Midbrain (tissue), 1 donor: Measurements from ENCODE around the gene PARS2.

Experiments used
- DNase-seq: peaks from one replicate; lab custom pipeline; 2025; lab: John Stamatoyannopoulos, UW

Gene PARS2

DNA sequence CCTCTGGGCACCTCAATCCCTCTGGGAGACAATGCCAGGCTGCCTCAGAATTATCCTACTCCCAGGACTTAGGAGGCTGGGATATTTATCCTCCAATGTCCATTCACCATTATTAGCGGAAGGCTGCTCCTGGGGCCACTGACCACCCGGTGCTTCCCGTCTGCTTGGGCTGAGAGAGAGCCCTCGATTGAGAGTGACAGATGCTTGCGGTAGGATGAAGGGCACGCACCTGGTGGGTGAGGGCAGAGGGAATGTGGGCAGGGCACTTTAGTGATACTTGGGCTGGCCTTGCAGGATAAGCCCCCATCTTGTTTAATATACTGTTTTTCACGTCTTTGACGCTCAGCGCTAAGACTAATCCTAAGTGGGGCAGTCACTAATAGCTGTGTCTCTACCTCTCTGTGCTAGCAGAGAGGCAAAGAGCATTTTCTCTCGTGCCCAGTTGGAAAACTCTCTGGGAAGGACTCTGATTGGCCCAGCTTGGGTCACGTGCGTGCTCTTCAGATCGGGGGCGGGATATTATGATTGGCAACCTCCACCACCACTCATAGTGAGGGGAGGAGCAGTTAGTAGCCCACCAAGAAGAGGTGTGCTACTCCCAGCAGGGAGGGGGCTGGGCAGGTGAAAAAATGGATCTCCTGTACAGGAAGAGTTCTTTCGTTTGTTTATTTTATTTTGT lies 10.6 kb upstream of the PARS2 start:
- DNase-seq = no peak

DNA sequence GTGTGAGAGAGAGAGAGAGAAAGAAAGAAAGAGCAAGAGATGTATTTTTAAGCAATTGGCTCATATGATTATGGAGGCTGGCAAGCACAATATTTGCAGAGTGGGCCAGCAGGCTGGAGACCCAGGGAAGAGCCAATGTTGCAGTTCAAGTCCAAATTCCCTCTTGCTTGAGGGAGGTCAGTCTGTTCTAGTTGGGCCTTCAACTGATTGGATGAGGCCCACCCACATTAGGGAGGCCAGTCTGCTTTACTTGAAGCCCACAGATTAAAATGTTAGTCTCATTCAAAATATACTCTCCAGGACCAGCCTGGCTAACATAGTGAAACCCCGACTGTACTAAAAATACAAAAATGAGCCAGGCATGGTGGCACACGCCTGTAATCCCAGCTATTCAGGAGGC lies 8.6 kb upstream of the PARS2 start:
- no peak for DNase-seq

DNA sequence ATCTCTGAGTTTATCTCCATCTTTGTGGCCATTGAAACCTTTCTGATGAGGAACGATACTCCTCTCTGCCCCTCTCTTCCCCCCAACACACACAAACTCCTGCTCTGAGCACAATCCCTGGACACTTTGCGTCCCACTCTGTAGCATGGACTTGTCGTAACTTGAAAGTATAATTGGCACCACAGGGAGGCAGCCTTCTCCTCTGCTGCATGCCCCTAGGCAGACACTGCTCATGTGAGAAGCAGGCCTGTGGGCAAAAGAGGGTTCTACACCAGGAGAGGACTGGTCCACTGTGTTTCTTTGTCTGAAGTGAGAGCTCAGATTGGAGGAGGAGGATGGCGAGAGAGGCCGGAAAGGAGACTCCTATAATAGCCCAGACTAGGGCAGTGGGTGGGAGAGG lies 3.8 kb upstream of the PARS2 start:
- DNase-seq = no peak

DNA sequence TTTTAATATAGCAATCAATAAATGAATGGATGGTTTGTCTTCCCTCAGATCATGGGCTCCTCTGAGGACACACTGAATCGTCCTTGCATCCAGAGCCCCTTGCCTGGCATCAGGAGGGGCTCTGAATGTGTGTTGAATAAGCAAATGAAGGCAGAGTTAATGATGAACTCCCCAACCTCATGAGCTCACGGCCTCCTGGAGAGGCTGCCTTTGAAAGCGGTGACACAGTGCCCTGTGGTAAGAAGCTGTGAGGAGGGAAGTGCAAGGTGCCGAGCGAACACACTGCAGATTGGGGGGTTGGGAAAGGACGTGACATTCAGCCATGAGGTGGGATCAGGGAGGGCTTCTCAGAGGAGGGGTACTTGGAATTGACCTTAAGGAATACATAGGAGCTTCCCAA lies 3.2 kb upstream of the PARS2 start:
- no peak for DNase-seq

DNA sequence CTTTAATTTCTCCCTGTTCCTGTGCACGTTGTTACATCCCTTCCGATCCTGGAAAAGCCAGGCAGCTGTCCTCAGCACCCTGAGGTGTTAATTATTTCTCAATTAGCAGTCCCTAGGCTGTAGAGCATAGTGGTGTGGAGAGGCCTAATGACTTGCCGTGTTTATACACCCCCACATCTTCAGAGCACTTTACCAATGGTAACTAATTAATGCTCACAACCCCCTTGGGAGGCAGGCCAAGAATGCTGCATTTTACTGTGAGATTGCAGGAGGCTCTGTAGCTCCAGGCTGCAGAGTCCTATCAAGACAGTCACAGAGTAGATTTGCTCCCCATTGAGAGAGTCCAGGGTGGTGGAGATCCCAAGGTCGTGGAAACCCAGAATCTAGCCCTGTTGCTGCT lies 2.4 kb upstream of the PARS2 start:
- no peak for DNase-seq

DNA sequence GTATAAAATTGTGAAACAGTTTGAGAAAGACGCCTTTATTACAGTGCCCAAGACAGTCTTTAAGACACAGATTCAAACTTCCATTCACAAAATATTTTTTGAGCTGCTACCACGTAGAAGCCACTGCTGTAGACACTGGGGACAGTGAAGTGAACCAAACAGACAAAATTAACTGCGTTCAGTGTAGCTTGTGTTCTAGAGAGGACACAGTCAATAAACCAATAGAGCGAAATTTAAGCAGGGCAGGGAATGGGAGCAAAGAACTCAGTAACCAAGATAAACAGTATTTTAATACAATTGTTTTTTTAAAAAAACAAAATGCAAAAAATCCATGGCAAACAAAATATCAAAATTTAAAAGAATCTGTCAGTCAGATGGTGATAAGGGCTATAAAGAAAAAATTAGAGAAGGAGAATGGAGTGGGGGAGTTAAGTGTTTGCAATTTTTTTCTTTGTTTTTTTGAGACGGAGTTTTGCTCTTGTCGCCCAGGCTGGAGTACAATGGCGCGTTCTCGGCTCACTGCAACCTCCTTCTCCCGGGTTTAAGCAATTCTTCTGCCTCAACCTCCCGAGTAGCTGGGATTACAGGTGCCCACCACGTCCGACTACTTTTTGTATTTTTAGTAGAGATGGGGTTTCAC lies 719 bp upstream of the PARS2 start:
- no peak for DNase-seq

DNA sequence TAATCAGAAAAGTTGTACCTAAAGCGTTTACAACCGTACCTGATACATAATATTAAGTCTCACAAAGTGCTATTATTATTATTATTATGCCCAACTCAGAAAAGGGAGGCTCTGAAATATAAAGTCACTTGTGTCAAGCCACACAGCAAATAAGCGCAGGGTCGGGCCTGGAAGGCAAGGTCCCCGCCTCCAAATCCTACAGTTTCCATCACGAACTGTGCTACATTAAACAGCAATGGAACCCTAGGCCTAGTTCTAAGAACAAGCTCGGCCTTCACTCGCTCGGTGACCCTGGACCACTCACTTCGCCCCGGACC lies 549 bp downstream of the PARS2 start:
- no peak for DNase-seq

DNA sequence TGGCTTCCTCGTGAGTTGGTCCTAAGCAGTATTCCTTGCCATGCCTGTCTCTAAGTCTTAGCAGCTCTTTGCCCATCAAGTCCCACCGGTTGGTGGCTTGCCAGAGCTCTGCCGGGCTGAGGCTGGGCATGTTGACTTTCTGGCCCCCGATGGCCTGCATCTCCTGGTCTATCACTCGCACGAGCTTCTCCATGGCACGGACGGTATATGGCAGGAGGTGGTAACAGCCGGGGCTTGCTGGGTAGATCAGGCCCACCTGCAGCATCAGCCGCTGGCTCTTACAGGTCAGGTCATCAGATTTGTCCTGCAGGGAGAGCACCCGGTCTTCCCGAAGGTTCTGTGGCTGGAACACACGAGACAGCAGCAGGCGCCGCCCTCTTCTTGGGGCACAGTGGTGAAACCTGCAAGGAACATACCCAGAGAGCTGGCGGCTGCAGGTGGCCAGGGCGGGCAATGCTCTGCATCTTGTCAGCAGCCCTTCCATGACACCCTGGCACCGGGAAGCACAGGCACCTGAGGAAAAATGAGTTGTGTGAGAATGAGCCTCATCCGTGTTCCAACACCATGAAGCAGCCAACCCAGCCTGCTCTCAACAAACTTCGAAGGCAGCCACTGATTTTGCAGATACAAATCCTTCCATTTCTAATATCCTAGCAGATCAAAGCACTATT lies 5.5 kb downstream of the PARS2 start:
- DNase-seq = no peak

DNA sequence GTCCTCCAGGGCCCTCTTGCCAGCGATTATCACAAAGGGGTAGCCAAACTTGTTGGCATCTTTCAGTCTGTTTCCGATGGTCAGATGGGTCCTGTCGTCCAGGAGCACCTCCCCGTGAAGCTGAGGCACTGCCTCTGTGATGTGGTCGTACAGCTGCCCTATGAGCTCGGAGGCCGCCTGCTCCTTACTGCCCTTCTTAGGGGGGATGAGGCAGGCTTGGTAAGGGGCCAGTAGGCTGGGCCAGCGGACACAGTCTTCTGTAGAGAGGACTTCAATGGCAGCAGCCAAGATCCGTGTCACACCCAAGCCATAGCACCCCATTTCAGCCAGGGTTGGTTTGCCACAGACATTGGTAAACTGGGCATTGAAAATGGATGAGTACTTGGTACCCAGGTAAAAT lies 6.5 kb downstream of the PARS2 start:
- DNase-seq = no peak

DNA sequence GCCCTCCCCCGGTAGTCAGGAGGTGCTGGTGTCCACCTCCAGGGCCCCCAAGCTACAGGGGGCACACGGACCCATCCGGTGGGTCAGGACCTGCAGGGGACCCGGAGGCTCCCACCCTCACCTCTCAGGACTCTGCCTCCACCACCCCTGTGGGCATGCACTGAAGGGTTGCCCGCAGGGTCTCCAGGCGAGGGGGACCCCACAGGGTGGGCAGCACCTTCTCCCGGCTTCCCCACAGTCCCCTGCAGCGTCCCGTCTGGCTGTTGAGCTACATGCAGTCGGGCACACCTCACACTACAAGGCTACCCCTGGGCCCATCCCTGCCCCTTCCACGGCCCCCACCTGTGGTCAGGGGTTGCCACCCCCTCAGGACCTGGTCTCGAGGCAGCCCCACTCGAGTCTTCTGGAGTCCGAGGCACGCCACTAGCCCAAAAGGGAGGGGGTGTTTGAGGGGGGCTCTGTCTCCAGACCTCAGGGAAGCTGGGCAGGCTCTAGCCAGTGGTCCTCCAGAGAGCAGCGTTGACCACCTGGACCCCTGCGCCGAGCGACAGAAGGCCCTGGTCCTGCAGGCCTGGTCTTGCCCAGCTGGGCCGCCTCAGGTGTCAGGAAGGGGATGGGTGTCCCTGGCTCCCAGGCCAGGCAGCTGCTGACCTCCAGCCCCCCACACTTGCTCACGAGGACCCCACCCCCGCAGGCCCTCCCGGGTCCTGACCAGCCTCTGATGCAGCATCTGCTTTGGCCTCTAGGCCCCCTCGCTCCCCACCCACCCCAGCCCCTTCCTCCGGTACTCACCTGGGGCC lies 9.6 kb downstream of the PARS2 start:
- DNase-seq = no peak

DNA sequence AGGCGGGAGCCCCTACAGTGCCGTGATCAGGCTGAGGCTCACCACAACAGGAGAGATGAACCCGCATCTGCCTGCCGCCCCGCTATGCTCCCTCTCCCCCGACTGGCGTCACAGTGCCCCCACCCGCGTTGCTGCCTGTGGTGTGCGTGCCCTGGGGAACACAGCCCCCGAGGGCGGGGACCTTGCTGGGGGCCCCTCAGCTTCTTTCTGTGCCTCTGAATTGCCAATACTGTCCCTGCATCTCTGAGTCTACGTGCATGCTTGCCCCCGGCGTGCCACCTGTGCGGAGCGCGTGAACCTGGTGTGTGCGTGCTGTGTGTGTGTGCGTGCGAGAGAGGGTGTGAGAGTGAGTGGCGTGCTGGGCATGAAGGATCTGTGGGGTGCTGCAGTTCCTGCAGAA lies 10.3 kb downstream of the PARS2 start:
- DNase-seq = no peak

DNA sequence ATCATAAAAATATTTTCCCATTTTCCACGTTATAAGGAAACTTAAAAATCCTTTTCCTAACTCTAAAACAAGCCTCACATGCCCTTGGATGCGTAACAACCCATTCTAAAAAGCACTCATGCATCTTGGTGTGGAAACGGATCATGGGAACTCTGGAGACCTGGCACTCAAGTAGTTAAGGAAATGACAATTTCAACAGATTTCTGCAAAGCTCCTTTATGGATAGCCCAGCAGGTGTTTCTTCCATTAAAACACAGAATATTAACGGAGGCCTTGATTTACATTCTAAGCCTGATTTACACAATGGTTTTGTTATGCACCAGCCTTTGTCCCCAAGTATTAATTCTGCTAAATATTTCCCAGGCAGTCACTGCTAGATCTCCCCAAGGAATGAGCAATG lies 12.9 kb downstream of the PARS2 start:
- no peak for DNase-seq

DNA sequence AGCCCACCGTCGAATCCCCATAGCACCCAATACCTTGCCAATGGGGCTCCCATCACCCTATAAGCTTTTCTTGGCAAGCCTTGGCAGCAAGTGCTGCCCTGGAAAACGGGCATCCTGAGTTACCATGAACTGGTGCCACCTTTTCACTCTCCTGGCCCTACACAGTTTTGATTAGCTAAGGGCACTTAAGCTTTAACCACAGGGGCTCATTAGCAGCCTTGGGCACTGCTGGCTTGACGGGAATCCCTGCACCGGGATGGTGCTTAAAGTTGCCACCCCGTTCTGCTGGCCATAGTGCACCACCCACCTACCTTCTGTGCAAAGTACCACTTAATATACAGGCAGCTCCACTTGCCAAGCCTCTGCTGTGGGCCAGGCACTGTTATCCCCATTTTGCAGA lies 13.7 kb downstream of the PARS2 start:
- DNase-seq = no peak

DNA sequence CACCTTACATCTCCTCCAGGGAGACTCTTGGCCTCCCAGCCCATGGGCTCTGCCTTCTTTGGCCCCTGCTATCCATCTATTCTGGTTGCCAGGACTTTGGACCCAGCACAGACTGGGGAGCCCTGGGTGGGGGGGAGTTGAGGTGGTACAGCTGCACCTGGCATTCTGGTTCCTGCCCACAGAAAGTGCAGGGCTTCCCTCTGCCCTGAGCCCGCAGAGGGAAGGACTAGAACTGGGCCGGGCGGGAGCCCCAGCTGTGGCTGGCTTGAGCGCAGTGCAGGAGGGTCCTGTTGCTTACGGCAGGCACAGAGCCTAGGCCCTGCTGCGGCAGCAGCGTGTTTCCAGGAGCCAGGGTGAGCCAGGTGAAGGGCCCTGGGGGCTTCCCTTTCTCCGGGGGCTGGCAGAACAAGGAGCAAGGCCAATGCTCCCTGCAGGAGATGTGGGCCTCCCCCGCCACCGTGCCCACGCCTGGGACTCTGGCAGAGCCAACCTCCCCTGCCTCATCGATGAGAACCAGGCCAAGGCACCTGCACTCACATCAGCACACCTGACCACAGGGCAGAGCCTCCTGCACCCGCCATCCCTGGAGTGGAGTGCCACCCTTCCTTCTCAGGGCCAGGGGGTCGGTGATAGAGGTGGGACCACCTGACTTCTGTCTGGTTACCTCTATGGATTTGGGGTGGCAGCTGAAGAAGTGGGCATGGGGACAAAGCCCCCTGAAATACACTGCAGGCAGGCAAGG lies 16.1 kb downstream of the PARS2 start:
- no peak for DNase-seq

DNA sequence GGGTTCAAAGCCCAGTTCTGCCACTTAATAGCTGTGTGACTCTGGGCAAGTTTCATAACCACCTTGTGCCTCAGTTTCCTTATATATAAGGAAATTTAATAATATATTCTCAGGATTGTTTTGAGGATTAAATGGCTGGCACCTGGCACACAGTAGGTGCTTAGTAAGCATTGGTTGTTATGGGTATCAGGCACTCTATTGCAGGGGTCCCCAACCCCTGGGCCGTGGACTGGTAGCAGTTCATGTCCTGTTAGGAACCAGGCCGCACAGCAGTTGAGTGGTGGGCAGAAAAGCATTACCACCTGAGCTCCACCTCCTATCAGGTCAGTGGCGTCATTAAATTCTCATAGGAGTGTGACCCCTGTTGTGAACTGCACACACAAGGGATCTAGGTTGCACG lies 18.5 kb downstream of the PARS2 start:
- no peak for DNase-seq

DNA sequence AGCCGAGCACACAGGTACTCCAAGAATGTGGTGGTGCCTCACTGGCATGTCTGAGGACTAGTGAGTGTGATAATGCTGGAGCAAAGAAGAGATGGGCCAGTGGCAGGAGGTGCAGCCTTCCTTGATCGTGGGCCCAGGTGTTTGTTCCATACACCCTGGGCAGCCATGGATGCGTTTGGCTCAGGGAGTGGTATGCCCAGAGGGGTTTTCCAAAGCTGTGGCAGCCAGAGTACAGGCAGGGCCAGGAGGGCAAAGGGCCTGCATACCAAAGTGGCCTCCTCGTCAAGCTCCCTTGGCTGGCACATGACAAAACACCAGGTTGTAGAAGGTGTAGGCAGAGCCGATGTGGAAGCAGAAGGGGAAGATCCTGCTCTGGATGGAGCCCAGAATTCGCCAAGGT lies 19.0 kb downstream of the PARS2 start:
- no peak for DNase-seq

DNA sequence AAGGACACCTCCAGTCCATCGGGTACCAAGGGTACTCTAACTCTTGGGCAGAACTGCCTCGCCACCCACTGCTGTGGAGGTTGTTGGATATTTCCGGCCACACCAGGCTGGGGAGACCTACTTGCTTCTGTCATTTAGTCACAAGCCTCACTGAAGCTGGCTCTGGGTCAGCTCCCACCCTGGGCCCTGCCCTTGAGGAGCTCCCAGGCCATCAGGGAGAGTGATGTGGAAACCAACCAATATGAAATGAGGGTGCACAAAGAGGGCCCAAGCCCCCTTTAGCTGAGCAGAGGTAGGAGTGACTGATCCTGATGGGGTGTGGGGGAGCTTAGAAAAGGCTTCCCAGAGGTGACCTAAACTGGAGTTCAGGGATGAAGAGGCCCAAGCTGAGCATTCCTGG lies 19.6 kb downstream of the PARS2 start:
- DNase-seq = no peak

DNA sequence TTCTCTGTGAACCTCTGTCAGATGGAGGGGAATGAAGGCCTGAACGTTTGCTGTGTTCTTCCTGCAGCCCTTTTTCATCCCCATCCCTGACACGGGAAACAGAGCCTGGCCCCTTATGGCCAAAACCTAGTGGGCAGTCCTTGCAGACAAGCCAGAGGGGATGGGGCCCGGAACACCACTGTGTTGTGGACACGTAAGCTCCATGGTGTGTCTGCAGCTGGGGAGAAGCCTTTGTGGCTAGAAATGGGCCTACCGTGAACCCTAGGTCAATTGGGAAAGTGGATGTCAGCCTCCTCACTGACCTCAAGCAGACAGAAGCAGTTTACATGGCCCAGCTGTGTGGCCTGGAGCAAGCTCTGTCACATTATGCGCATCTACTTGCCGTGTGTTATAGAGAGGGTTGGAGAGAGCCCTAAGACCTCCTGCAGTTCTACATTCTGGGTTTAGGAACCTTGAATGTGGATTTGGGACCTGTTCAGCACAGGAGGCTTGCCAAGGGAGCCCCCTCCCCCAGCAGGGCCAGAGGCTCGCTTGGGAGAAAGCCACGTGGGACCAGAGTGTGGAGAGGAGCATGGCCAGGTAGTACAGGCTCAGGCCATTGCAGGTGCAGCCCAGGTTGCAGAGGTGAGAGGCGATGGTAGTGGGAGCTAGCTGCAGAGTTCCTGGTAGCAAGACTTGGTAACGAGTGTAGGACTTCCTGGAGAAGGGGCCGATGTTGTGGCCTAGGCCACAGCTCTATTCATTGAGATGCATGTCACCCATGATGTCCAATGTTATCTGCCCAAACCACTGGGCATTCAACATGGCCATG lies 20.7 kb downstream of the PARS2 start:
- DNase-seq = no peak

DNA sequence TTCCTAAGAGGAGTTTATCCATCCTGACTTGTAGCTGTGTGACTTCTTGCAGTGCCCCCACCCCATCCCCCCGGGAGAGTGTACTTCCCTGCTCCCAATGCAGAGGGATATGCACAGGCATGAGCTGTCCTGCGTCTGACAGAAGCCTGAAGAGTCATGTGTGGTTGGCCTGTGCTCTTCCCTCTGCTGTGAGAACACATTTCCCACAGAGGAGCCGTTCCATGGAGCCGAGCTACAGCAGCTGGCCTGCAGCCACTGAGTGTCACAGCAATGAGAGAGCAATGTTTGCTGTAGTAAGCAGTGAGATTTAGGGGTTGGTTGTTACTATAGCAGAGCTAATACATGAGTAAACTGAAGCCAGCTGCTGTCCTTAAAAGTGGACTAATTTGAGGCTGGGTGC lies 22.0 kb downstream of the PARS2 start:
- DNase-seq = no peak

DNA sequence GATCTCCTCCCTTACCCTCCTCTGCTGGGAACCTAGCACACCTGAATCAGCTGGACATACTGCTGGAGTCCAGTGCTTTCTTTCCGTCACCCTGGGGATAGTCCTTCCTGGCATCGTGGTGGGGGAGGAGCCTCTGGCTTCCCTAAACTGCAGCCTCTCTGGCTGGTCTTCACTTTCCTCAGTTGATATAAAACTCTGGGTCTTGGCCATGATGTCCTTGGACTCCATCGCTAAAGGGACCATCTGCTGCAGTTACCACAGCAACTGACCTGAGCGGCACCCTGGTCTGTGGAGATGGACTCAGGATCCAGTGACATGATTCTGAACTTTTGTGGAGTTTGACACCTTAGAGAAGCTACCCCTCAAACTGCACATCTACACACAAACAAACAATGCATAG lies 22.8 kb downstream of the PARS2 start:
- no peak for DNase-seq

DNA sequence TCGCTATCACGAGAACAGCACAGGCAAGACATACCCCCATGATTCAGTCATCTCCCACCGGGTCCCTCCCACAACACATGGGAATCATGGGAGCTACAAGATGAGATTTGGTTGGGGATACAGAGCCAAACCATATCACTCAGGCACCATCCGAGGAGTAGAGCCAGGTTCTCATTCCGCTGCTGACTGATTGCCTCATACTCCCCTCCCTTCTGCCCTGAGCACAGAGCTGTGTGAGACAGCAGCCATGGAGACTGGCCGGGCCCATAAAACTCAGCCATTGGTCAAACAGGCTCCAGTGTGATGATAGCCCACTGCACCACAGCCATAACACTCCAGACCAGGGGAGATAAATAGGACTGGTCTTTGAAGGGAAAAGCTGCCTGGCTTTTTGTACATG lies 26.1 kb downstream of the PARS2 start:
- DNase-seq = no peak
